ENCODE results near the gene PALS1. TPM values are rescaled to one million over a fixed set of nuclear protein-coding genes. Genes with fewer than 3 reads are reported as not detected.

The PALS1 gene
- total RNA-seq, 3 donors from 2014 or later: 10.6 to 14.5 (median 12.8) TPM

- peak overlapping the region; percentile 88 for H3K4me3 Mint-ChIP-seq
- no peaks in the 10 kb centered on the region for H3K36me3 Mint-ChIP-seq (ENCODE audit: insufficient read depth)
- H3K4me1 Mint-ChIP-seq (ENCODE audit: low read depth): peaks cover 22% of the 10 kb centered on the region
- no peaks in the 10 kb centered on the region for H3K9me3 Mint-ChIP-seq
- no peak for DNase-seq
- no peak for ATAC-seq
- no peaks in the 10 kb centered on the region for H3K27me3 Mint-ChIP-seq (ENCODE audit: low read depth)
Observed at GRCh38 chr14:67239582-67239981, 1.7 kb upstream of the PALS1 start.

- H3K9me3 Mint-ChIP-seq: no peaks in the 10 kb centered on the region
- no peaks in the 10 kb centered on the region for H3K27me3 Mint-ChIP-seq (ENCODE audit: low read depth)
- H3K4me3 Mint-ChIP-seq: peak overlapping the region; percentile 88
- H3K4me1 Mint-ChIP-seq (ENCODE audit: low read depth): peaks cover 22% of the 10 kb centered on the region
- peak in 1 of 2 donors; percentile 3 for ATAC-seq
- DNase-seq: no peak
- H3K36me3 Mint-ChIP-seq (ENCODE audit: insufficient read depth): no peaks in the 10 kb centered on the region
Observed at GRCh38 chr14:67240168-67240932, 885 bp upstream of the PALS1 start.

GRCh38 chr14:67240978-67241410 is 241 bp upstream of the PALS1 start:
- H3K4me1 Mint-ChIP-seq (ENCODE audit: low read depth): peaks cover 22% of the 10 kb centered on the region
- DNase-seq (peak; percentile 86), ATAC-seq (peak; percentile 94)
- no peaks in the 10 kb centered on the region for H3K27me3 Mint-ChIP-seq (ENCODE audit: low read depth)
- no peaks in the 10 kb centered on the region for H3K36me3 Mint-ChIP-seq (ENCODE audit: insufficient read depth)
- peak overlapping the region; percentile 88 for H3K4me3 Mint-ChIP-seq
- no peaks in the 10 kb centered on the region for H3K9me3 Mint-ChIP-seq

- Mint-ChIP-seq H3K9me3 (no peaks in the 10 kb centered on the region), H3K27me3 (ENCODE audit: low read depth) (no peaks in the 10 kb centered on the region), H3K36me3 (ENCODE audit: insufficient read depth) (no peaks in the 10 kb centered on the region), H3K4me3 (peak overlapping the region; percentile 88), H3K4me1 (ENCODE audit: low read depth) (peaks cover 22% of the 10 kb centered on the region)
- DNase-seq (no peak), ATAC-seq (no peak)
Observed at GRCh38 chr14:67242168-67242420, 859 bp downstream of the PALS1 start.

GRCh38 chr14:67245104-67245503 is 3.9 kb downstream of the PALS1 start:
- H3K4me1 Mint-ChIP-seq (ENCODE audit: low read depth): peaks cover 22% of the 10 kb centered on the region

GRCh38 chr14:67251573-67252226 is 10.5 kb downstream of the PALS1 start:
- Mint-ChIP-seq H3K36me3 (ENCODE audit: insufficient read depth) (peaks cover 2% of the 10 kb centered on the region), H3K4me3 (no peak overlapping the region), H3K4me1 (ENCODE audit: low read depth) (peaks cover 11% of the 10 kb centered on the region), H3K9me3 (no peaks in the 10 kb centered on the region), H3K27me3 (ENCODE audit: low read depth) (no peaks in the 10 kb centered on the region)
- no peak for DNase-seq
- no peak for ATAC-seq

More at GRCh38 chr14:67245104-67245503, 3.9 kb downstream of the PALS1 start:
- Mint-ChIP-seq H3K36me3 (ENCODE audit: insufficient read depth) (no peaks in the 10 kb centered on the region), H3K4me3 (no peak overlapping the region), H3K27me3 (ENCODE audit: low read depth) (no peaks in the 10 kb centered on the region), H3K9me3 (no peaks in the 10 kb centered on the region)
- DNase-seq (no peak), ATAC-seq (no peak)

- Mint-ChIP-seq H3K4me3 (no peak overlapping the region), H3K27me3 (ENCODE audit: low read depth) (no peaks in the 10 kb centered on the region), H3K9me3 (no peaks in the 10 kb centered on the region), H3K4me1 (ENCODE audit: low read depth) (peaks cover 7% of the 10 kb centered on the region), H3K36me3 (ENCODE audit: insufficient read depth) (peaks cover 6% of the 10 kb centered on the region)
- ATAC-seq (no peak), DNase-seq (no peak)
Observed at GRCh38 chr14:67253076-67253635, 11.9 kb downstream of the PALS1 start.

- DNase-seq (no peak), ATAC-seq (no peak)
- Mint-ChIP-seq H3K4me1 (ENCODE audit: low read depth) (peaks cover 8% of the 10 kb centered on the region), H3K36me3 (ENCODE audit: insufficient read depth) (peaks cover 8% of the 10 kb centered on the region), H3K4me3 (no peak overlapping the region), H3K27me3 (ENCODE audit: low read depth) (no peaks in the 10 kb centered on the region), H3K9me3 (no peaks in the 10 kb centered on the region)
Observed at GRCh38 chr14:67257906-67258305, 16.7 kb downstream of the PALS1 start.

- Mint-ChIP-seq H3K4me1 (ENCODE audit: low read depth) (peaks cover 6% of the 10 kb centered on the region), H3K9me3 (no peaks in the 10 kb centered on the region)
- no peak for ATAC-seq
Observed at GRCh38 chr14:67260965-67261364, 19.7 kb downstream of the PALS1 start.

GRCh38 chr14:67263499-67264149 is 22.4 kb downstream of the PALS1 start:
- peaks cover 2% of the 10 kb centered on the region for H3K36me3 Mint-ChIP-seq (ENCODE audit: insufficient read depth)
- DNase-seq: no peak
- H3K4me3 Mint-ChIP-seq: no peak overlapping the region
- no peaks in the 10 kb centered on the region for H3K9me3 Mint-ChIP-seq
- no peaks in the 10 kb centered on the region for H3K27me3 Mint-ChIP-seq (ENCODE audit: low read depth)
- H3K4me1 Mint-ChIP-seq (ENCODE audit: low read depth): peaks cover 14% of the 10 kb centered on the region
- no peak for ATAC-seq

More at GRCh38 chr14:67260965-67261364, 19.7 kb downstream of the PALS1 start:
- no peak for DNase-seq
- no peak overlapping the region for H3K4me3 Mint-ChIP-seq
- H3K27me3 Mint-ChIP-seq (ENCODE audit: low read depth): no peaks in the 10 kb centered on the region
- peaks cover 6% of the 10 kb centered on the region for H3K36me3 Mint-ChIP-seq (ENCODE audit: insufficient read depth)

- no peak for DNase-seq
- H3K4me1 Mint-ChIP-seq (ENCODE audit: low read depth): peaks cover 18% of the 10 kb centered on the region
- H3K4me3 Mint-ChIP-seq: peak overlapping the region; percentile 7
- ATAC-seq: no peak
- H3K9me3 Mint-ChIP-seq: no peaks in the 10 kb centered on the region
- peaks cover under 1% of the 10 kb centered on the region for H3K36me3 Mint-ChIP-seq (ENCODE audit: insufficient read depth)
- no peaks in the 10 kb centered on the region for H3K27me3 Mint-ChIP-seq (ENCODE audit: low read depth)
Observed at GRCh38 chr14:67265131-67265530, 23.9 kb downstream of the PALS1 start.

- no peaks in the 10 kb centered on the region for H3K27me3 Mint-ChIP-seq (ENCODE audit: low read depth)
- H3K4me3 Mint-ChIP-seq: no peak overlapping the region
- peaks cover 19% of the 10 kb centered on the region for H3K36me3 Mint-ChIP-seq (ENCODE audit: insufficient read depth)
- no peak for DNase-seq
- ATAC-seq: no peak
- H3K4me1 Mint-ChIP-seq (ENCODE audit: low read depth): peaks cover 17% of the 10 kb centered on the region
- H3K9me3 Mint-ChIP-seq: no peaks in the 10 kb centered on the region
Observed at GRCh38 chr14:67267576-67268328, 26.5 kb downstream of the PALS1 start.

- Mint-ChIP-seq H3K27me3 (ENCODE audit: low read depth) (no peaks in the 10 kb centered on the region), H3K4me1 (ENCODE audit: low read depth) (peaks cover 17% of the 10 kb centered on the region), H3K36me3 (ENCODE audit: insufficient read depth) (peaks cover 25% of the 10 kb centered on the region), H3K4me3 (peak overlapping the region; percentile 9), H3K9me3 (no peaks in the 10 kb centered on the region)
- DNase-seq: no peak
- no peak for ATAC-seq
Observed at GRCh38 chr14:67268426-67269150, 27.4 kb downstream of the PALS1 start.
